GM18526 (cell line): Measurements from ENCODE around the gene ANGPTL5.

ENCODE experiments used
- POLR2A ChIP-seq: IDR thresholded peaks from 3 replicates; pipeline ENCODE4 v1.6.1; 2011; ENCODE audit not compliant: insufficient read length; ENCODE audit errors: extremely low read depth

The ANGPTL5 gene

DNA sequence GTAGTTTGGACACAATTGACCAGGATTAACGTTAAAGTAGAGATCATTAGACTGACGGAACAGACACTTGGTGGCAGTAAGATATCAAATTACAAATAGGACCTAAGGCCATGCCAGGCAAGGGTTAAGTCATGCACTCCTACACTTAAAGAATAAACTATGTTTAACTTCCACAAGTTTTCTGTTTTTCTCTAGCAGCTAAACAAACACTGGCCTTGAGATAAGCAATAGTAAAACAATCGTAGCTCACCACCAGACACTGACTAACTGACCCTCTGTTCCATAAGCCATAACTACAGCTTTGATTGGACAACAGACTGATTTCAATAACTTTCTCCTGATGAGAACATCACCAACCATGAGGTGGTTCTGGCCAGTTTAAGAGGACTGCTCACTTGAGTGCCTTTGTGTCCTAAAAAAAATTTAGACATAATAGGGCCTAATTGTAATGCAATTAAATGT lies 3.5 kb downstream of the ANGPTL5 start:
- TF ChIP-seq POLR2A = no peak

GRCh38 chr11:101909087-101909486 lies 7.2 kb downstream of the ANGPTL5 start:
- no peak for TF ChIP-seq POLR2A

DNA sequence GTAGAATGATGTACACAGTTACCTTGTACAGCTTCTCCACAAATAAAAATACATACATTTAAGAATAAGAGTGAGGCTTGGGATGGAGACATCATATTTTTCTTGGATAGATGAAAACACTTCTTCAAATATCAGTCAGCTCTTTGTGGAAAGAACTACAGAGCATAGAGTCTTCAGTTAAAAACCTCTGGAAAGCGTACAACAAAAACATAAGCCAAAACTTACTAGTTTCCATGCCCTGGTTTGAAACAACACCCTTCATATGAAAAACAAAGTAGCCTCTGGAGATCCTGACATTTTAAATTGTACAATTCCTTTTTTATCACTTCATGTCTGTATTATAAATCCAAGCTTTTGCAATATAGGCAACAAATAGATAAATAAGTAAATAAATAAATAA lies 8.5 kb downstream of the ANGPTL5 start:
- no peak for TF ChIP-seq POLR2A

DNA sequence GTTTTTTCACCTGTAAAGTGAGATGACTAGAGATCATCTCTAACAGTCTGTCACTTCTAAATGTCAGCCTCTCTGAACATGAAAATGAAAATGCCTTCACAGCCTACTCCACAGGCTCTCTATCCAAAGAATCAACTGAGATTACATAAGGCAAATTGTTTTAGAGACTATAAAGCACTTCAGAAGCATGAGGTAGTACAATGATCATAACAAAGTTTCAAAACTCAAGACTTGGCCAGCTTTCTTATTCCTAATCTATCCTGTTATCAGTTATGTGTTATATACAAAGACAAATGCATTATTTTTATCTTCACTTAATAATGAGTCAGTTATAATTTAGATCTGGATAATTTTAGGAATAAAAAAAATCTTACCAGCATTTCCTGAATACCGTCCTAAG lies 21.8 kb downstream of the ANGPTL5 start:
- no peak for TF ChIP-seq POLR2A

DNA sequence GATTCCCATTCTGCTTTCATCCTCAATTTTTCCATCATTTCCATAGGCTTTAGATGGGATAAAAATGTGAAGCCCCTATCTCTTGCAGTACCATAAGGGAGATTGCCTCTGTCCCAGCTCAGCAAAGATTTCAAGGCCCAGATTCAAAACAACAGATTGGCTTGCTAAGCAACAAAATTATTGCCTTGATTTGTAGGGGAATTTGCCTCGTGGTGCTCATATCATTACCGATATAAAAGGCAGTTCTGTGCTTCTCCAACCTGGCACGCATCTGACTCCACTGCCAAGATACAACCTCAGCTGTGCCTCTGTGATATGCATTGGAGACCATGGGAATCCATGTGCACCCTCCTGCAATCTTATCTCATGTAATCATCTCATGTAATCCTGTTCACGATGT lies 26.6 kb downstream of the ANGPTL5 start:
- TF ChIP-seq POLR2A = no peak

- no peak for TF ChIP-seq POLR2A
Measured at GRCh38 chr11:101885631-101886030, 30.7 kb downstream of the ANGPTL5 start.

GRCh38 chr11:101881586-101881985 lies 34.7 kb downstream of the ANGPTL5 start:
- no peak for TF ChIP-seq POLR2A

GRCh38 chr11:101880222-101880621 lies 36.1 kb downstream of the ANGPTL5 start:
- no peak for TF ChIP-seq POLR2A

- no peak for TF ChIP-seq POLR2A
Measured at GRCh38 chr11:101872171-101872882, 44.0 kb downstream of the ANGPTL5 start.

- TF ChIP-seq POLR2A = no peak
Measured at GRCh38 chr11:101870510-101870909, 45.8 kb downstream of the ANGPTL5 start.

DNA sequence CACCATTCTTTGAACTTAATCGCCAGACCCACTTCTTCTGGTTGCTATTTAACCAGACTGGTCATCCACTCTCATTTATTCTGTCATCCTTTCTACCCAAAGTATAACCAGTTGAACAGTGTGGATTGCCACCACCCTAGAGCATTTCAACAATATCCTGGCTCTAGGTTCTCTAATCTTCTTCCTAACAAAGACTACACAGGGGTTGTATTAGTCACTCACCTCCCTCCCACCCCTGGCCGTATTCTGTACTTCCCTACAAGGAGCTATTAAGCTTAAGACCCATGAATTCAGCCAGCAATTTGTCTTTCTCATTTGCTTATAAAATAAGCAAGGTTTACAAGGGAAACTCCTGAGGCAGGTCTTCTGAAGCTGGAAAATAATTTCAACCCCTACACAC lies 48.4 kb downstream of the ANGPTL5 start:
- no peak for TF ChIP-seq POLR2A

DNA sequence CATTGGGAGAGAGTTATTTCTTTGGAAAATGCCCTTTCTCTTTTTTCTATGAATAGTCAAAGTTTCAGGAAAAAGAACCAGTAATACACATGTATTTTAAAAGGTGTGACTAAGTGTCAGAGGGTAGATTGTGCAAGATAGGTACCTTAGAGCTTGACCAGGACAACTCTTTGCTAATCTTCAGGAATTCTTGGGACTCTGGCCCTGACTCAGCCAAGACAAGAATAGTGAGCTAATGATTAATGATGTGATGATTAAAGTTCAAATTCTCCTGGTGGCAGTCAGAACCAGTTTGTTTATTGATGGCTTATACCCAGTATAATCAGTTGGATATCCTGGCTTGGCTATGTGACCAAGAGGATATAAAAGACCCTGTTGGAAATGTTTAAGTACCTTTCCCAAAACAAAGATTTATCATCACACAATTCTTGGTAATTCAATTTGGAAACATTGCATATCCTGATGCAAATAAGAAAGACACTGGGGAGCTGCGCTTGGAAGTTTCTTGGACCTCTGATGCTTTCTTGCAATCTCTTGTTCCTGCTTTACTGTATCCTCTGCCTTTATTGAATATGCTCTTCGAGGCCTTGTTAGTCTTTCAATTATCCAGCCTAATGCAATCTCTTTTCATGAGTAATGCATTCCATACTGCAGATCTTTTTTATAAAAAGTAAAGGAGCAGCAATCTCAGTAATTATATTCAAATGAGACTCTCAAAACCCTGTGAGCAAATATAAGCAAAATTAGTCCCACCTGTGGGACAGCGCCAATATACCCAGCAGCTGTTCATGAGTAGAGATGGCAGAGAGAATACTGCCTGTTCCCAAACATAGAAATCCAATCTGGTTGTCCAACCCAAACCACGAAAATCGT lies 49.5 kb downstream of the ANGPTL5 start:
- TF ChIP-seq POLR2A = no peak

DNA sequence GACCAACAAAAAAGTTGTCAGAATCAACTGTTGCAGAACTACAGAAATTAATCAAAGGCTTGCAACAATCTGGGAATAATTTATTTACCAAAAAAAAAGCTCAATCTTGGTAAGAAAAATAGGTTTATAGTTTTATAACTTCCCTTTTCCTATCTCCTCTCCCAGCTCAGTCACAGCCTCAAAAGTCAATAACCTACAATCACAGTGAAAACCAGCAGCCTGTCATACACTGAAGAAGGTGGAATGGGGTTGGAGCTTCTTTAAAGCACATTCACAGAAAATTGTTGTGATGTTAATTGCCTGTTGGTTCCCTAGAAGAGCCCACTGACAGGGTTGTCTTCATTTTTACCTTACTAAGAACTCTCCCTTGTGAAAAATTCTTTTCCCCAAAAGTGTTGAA lies 52.2 kb downstream of the ANGPTL5 start:
- TF ChIP-seq POLR2A = no peak

DNA sequence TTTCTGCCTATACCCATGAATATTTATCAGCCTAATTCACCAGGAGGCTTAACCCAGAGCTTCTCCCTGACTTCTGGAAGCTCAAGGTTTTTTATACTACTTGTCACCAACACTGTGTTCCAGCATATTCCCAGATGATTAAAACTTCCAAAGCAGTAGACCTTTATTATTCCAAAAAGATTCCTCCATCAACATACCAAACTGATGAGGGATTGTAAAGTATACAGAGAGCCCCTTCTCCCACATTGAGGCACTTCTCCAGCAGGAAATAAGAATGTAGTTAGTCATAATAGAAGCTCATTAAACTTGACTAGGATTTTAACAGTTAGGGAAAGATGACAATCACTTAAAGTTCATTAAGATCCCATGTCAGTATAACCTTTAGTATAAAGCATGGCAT lies 53.0 kb downstream of the ANGPTL5 start:
- no peak for TF ChIP-seq POLR2A

DNA sequence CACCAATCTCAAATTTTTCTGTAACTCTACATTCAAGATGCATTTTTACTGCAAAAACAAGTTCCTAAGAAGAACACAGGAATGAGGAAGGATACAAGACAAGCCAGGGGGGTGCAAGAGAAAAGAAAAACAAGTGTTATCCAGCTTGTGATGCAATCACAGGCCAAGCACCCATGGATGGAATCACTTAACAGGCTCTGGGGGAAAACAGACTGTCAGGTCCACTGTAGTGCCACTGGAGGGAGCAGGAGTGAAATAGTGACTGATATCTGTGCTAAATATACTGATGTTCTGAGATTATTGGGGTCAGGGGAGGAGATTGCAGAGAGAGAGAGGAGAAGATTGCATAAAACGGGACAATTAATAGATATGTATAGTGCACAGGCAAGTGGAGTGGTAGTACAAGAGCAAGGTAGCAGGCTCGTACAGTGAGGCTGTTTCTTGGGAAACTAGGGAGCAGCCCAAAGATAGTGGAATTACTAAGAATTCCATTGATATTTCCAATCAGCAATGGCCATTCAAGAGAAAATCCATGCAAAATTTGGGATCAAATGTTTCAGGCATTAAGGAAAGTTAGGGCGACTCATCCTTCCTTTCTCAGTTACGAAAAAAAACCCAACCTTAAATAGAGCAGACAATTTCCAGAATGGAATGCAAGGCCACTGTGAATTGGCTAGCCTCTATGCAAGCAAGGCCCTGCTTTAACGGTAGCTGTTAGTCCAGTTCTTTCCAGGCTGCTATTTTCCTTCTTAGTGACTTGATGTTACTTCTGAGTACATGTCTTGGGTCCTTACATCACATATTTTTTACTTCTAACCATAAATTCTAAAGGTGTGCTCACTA lies 53.7 kb downstream of the ANGPTL5 start:
- no peak for TF ChIP-seq POLR2A
